Epithelial cell of proximal tubule (primary cell): ENCODE data around the gene FAM83E. TPM values are rescaled to one million over a fixed set of nuclear protein-coding genes. Genes with fewer than 3 reads are reported as not detected.
"Not testable (repeated sequence)": the region's sequence is repeated elsewhere in the genome, so short reads cannot be mapped to it uniquely, and the experiment has no call there.

Experiments used
- DNase-seq: peaks from one replicate; pipeline ENCODE4 v3.0.0-alpha.2; 2011; ENCODE audit warnings: low read depth
- H3K4me3 ChIP-seq: 2 replicates; pipeline ENCODE4 v1.5.1; 2011; ENCODE audit warnings: low read depth, mild to moderate bottlenecking, low read length
- CTCF ChIP-seq: conservative IDR thresholded peaks from 2 replicates; pipeline ENCODE4 v1.5.1; 2012; ENCODE audit warnings: low read depth, mild to moderate bottlenecking, low read length
- total RNA-seq: library from RNA; depleted of rRNA; stranded (reverse); fragments of >200 nt; gene quantifications from 2 replicates; pipeline ENCODE4 v1.2.3, GENCODE V29; 2015

The FAM83E gene
- total RNA-seq, 1 donor from 2014 or later = 0.40 TPM

GRCh38 chr19:48658483-48658882, 43.6 kb upstream of the FAM83E start:
- no peak for DNase-seq
- H3K4me3 ChIP-seq = no peak overlapping the region
- no peak for TF ChIP-seq CTCF

GRCh38 chr19:48657828-48658227, 43.0 kb upstream of the FAM83E start:
- H3K4me3 ChIP-seq, DNase-seq: not testable (repeated sequence)

GRCh38 chr19:48656840-48657474, 42.1 kb upstream of the FAM83E start:
- no peak for TF ChIP-seq CTCF
- no peak overlapping the region for H3K4me3 ChIP-seq
- DNase-seq = peak; percentile 81

- no peak for TF ChIP-seq CTCF
- DNase-seq = no peak
- H3K4me3 ChIP-seq = no peak overlapping the region
Observed at GRCh38 chr19:48654299-48655059, 39.6 kb upstream of the FAM83E start.

GRCh38 chr19:48651683-48652048, 36.8 kb upstream of the FAM83E start:
- TF ChIP-seq CTCF = no peak

GRCh38 chr19:48650974-48651682, 36.3 kb upstream of the FAM83E start:
- H3K4me3 ChIP-seq = no peak overlapping the region
- no peak for DNase-seq
- TF ChIP-seq CTCF = no peak

More at GRCh38 chr19:48651683-48652048, 36.8 kb upstream of the FAM83E start:
- H3K4me3 ChIP-seq = no peak overlapping the region
- DNase-seq = no peak

GRCh38 chr19:48648134-48648533, 33.3 kb upstream of the FAM83E start:
- DNase-seq = no peak
- TF ChIP-seq CTCF = no peak
- no peak overlapping the region for H3K4me3 ChIP-seq
